GM18511 (cell line): ENCODE data around the gene EFCC1.

Source experiments
- ATAC-seq: cut with Tn5 transposase; IDR thresholded peaks from one replicate; pipeline ENCODE4 v1.9.1; 2021; ENCODE audit warnings: mild to moderate bottlenecking, moderate library complexity; ENCODE audit not compliant: unreplicated experiment

The EFCC1 gene

DNA sequence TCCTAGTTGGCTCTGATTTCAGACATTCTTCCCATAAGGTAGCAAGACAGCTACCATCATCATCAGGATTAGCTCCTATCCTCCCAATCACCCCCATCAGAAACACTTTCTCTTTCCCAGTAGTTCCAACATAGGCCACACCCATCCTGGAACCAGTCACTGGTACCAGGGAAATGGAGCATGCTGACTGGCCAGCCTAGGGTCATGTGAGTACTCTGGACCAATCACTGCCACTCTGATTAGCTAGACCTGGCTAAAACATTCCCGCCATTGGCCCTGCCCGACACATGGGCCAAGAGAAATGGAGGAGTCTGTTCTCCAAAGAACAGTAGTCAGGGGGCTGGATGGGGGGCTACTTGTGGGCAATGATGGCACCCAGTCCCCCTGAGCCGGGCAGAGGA is 12.4 kb downstream of the EFCC1 start:
- no peak for ATAC-seq

- ATAC-seq, result no peak
These were observed 13.0 kb downstream of the EFCC1 start for GRCh38 chr3:129014148-129014547.

DNA sequence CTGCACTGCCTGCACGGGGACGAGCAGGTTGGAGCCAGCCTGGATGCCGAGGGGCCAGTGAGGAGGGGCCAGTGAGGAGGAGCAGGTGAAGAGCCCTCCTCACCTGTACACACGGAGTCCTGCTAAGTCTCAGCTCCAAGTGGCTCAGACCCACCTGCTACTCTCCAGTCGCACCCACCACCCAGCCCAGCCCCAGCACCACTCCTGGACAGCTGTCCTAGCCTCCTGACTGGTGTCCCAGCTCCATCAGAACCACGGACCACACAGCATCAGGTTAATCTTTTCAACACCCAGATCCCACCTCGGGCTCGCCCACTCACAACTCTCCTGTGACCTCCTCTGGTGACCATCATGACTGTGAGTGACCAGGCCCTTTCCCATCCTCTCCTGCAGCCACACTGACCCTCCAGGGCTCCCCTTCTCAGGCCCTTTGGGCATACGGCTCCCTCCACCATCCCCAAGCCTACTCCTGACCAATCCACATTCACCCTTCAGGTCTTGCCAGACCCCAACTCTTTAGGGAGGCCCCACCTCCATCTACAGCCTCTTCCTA is 13.8 kb downstream of the EFCC1 start:
- no peak for ATAC-seq

DNA sequence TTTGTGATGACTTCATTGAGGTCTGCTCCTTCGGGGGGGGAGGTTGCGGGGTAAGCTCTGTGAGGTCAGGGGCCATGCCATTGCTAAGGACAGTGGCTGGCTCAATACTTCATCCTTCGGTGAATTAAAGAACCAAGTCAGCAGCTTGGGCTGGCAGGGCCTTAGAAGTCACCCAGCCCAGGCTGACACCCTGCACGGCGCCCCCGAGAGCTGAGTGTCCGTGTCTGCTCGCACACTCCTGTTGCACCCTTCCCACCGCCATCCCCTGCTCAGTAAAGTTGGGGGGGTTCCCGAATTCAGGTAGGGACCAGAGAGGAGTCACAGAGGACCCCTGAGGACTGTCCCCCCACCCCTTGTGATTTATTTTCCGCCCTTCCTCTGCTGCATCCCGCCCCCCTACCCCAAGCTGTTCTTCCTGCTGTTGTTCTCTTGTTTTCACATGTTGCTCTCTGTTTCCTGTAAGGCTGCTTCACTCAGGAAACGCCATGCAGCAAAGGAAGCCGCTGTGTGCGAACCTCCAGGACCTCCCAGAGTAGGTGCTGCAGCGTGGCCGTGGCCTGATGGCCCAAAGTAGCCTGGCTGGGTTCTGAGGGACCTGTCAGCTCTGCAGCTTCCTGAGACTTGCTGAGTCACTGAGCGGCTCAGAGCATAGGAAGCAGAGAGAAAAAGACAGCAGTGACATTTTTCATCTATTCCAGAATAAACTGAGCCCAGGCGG is 14.4 kb downstream of the EFCC1 start:
- no peak for ATAC-seq

DNA sequence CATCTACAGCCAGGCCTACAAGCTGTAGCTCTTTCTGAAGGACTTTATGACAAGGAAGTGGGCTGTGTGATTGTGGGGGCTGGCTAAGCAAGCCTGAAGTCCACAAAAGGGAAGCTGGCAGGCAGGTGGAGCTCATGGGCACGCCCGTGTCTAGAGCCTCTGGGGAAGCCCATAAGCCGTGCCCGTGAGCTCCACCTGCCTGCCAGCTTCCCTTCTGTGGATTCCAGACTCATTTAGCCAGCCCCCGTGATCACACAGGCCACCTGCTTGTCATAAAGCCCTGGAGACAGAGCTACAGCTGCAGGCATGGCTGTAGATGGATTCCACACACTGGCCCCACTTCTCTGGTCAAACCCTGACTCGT is 15.2 kb downstream of the EFCC1 start:
- peak; percentile 60 for ATAC-seq

DNA sequence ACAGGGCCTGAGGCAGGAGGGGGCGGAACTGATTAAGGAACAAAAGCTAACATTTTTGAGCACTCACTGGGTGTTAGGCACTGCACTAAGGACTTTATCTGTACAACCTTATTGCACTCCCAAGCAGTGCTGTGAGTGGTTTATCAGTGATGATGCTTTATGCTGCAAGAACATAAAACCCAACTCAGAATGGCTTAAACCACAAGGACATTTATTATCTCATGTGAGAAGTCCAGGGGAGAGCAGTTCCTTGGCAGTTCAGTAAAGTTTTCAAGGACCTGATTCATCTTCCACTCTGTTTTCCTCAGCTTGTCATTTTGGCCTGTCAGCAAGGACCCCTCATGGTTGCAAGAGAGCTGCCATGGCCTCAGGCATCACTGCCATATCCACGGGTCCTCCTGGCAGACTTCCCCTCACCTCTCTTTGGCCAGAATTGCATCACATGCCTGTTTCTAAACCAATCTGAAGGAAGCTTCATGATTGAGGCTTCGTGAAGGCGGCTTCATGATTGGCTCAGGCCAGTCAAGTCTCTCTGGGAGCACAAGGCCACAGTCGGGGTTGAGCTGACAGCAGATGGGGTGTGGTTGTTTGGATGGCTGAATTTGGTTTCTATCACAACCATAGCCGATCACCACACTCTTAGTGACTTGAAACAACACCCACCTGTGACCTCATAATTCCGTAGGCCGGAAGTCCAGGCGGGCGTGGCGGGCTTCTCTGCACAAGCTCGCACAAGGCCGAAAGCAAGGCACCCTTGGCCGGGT is 15.8 kb downstream of the EFCC1 start:
- peak; percentile 77 for ATAC-seq

- peak; percentile 19 for ATAC-seq
These were observed 16.4 kb downstream of the EFCC1 start for GRCh38 chr3:129017484-129017899.

GRCh38 chr3:129018271-129018670 is 17.2 kb downstream of the EFCC1 start:
- no peak for ATAC-seq

GRCh38 chr3:129018751-129019150 is 17.6 kb downstream of the EFCC1 start:
- ATAC-seq, result no peak

GRCh38 chr3:129019266-129019665 is 18.2 kb downstream of the EFCC1 start:
- ATAC-seq, result no peak

- ATAC-seq, result no peak
These were observed 19.6 kb downstream of the EFCC1 start for GRCh38 chr3:129020691-129021090.

- no peak for ATAC-seq
These were observed 20.0 kb downstream of the EFCC1 start for GRCh38 chr3:129021140-129021551.

- no peak for ATAC-seq
These were observed 21.3 kb downstream of the EFCC1 start for GRCh38 chr3:129022114-129023007.

DNA sequence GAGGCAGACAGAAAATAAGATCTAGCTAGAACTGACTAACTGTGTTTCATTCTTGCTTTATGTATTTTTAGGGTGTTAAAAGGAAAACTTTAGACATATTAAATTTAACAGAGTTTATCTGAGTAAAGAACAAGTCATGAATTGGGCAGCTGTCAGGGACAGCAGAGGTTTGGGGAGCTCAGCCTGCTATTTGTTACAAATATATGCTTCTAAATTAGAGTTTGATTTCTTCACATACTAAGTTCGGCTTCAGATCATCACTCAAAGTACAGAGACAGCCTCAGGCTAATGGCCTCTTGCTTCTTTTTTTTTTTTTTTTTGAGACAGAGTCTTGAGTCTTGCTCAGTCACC is 21.9 kb downstream of the EFCC1 start:
- no peak for ATAC-seq

DNA sequence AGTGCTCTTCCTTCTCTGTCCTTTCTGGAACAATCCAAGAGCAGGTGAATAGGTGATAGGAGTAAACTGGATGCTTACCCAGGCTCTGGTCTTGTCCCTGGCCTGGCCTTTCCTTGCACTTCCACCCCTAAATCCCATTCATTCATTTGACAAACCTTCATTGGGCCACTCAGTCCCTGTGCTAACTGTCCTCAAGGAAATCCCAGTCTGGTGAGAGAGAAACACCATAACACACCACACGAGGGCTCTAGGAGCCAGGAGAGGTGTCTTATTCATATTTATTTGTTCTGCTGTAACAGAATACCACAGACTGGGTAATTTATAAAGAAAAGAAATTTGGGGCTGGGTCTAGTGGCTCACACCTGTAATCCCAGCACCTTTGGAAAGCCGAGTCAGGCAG is 22.8 kb downstream of the EFCC1 start:
- no peak for ATAC-seq

- ATAC-seq, result no peak
These were observed 24.0 kb downstream of the EFCC1 start for GRCh38 chr3:129025108-129025507.

DNA sequence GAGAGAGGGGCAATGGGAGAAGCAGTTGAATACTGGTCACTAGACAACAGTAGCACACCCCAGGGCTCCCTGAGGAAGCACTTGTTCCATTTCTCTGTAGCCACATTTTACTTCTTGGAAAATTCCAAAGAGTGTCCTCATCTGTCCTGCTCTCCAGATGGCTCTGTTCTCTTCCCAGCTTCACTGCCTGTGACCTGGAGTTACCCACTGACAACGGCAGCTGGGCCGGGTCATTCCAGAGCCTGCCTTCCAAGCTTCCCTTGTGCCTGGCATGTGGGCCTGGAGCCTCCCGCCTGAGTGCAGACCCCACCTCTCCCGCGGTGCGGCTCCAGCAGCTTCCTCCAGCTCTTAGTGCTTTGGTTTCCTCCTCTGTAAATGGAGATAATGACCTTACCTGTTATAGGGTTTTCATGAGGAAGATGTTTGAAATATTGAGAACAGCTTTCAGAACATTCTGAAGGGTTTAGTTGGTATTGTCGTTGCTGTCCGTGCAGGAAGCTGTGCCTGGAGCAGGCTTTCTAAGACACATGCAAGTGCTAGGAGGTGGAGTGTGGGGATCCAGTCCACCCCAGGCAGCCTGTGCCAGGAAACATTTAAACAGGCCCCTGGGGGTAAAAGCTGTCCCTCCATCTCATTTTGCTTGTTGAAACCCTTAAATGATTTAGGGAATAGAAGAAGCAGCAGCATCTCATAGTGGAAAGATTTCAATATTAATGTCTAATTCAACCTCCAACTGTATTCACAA is 24.8 kb downstream of the EFCC1 start:
- ATAC-seq, result no peak

- peak; percentile 99 for ATAC-seq
These were observed 25.8 kb downstream of the EFCC1 start for GRCh38 chr3:129026728-129027543.

DNA sequence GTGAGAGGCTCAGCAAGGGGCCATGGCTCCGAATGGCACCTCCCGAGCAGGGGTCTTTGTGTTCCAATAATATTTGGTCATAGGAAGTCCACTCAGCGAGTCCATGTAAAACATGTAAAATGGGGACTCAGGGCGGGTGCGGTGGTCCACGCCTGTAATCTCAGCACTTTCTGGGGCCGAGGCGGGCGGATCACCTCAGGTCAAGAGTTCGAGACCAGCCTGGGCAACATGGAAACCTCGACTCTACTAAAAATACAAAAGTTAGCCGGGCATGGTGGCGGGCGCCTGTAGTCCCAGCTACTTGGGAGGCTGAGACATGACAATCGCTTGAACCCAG is 26.4 kb downstream of the EFCC1 start:
- ATAC-seq, result no peak

DNA sequence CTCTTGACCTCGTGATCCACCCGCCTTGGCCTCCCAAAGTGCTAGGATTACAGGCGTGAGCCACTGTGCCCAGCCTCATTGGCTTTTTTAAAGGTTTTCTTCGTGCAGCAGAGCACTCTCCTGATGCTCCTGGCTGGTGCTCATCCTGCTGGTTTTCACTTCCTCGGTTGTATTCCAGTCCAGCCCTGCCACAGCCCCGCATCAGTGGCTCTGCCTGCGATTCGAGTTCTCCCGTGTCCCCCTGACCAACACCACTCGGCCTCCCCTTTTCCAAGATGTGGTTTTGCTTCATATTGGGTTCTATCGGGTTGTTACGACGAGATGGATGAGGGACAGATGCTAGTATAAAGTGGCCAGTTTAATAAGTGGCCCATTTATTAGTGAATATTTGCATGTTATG is 27.8 kb downstream of the EFCC1 start:
- ATAC-seq, result no peak
